Activated naive CD4-positive, alpha-beta T cell treated with anti-CD3 and anti-CD28 coated beads, Interleukin-2, amount 50 U/mL, for 24 hours (primary cell): Measurements from ENCODE around the gene XCR1.
"Not testable (repeated sequence)": the region's sequence is repeated elsewhere in the genome, so short reads cannot be mapped to it uniquely, and the experiment has no call there.

Experiments used
- H3K27ac Mint-ChIP-seq: one replicate; pipeline ENCODE4 v1.8.0; 2021; ENCODE audit warnings: mild to moderate bottlenecking, mixed read lengths
- H3K27me3 Mint-ChIP-seq: one replicate; pipeline ENCODE4 v1.8.0; 2021; ENCODE audit warnings: mixed read lengths
- H3K36me3 Mint-ChIP-seq: one replicate; pipeline ENCODE4 v1.8.0; 2021; ENCODE audit warnings: mixed read lengths
- H3K4me1 Mint-ChIP-seq: one replicate; pipeline ENCODE4 v1.8.0; 2021; ENCODE audit warnings: mixed read lengths
- H3K4me3 Mint-ChIP-seq: one replicate; pipeline ENCODE4 v1.8.0; 2021; ENCODE audit warnings: mild to moderate bottlenecking, mixed read lengths
- H3K9me3 Mint-ChIP-seq: one replicate; pipeline ENCODE4 v1.8.0; 2021; ENCODE audit warnings: mixed read lengths

The XCR1 gene

DNA sequence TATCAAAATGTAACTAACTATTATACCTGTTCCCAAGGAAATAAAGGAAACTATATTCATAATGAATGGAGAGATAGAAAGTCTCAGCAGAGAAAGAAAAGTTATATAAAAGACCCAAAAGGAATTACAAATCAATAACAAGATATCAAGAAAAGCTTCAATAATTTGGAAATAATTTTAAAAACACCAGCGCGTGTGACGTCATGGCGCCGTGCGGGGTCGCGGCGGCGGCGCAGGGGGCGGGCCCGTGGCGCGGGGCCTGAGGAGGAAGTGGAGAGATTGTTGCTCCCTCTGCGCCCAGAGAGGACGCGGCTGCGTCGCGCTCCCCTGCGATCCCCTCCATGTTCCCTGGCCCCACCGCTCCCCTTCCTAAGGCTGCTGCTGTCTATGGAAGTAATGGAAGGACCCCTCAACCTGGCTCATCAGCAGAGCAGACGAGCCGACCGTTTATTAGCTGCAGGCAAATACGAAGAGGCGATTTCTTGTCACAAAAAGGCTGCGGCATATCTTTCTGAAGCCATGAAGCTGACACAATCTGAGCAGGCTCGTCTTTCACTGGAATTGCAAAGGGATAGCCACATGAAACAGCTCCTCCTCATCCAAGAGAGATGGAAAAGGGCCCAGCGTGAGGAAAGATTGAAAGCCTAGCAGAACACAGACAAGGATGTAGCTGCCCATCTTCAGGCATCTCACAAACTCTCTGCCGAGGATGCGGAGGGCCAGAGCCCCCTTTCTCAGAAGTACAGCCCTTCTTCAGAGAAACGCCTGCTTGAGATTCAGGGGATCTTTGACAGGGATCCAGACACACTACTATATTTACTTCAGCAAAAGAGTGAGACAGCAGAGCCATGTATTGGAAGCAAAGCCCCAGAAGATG, 4.1 kb downstream of the XCR1 start:
- Mint-ChIP-seq H3K4me3 (no peak overlapping the region), H3K27ac (no peak overlapping the region)

DNA sequence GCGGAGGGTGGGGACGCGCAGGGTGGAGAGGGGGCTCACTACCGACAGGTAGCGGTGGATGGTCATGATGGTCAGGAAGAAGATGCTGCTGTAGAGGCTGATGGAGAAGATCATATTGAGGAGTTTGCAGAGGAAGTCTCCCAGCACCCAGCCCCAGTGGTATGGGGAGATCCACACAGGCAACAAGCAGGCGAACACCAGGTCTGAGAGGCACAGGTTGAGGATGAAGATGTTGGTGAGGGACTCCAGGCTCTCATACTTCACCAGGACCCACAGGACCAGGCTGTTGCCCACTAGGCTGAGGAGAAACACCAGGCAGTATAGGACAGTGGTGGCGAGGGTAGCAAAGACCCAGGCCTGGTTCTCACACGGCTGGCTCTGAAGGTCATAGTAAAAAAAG, 5.8 kb downstream of the XCR1 start:
- Mint-ChIP-seq H3K4me3 (no peak overlapping the region), H3K36me3 (peaks cover 1% of the 10 kb centered on the region), H3K27me3 (no peaks in the 10 kb centered on the region), H3K27ac (no peak overlapping the region), H3K4me1 (no peaks in the 10 kb centered on the region), H3K9me3 (no peaks in the 10 kb centered on the region)

More for the DNA sequence above, 4.1 kb downstream of the XCR1 start:
- no peaks in the 10 kb centered on the region for H3K27me3 Mint-ChIP-seq
- no peaks in the 10 kb centered on the region for H3K4me1 Mint-ChIP-seq
- H3K9me3 Mint-ChIP-seq = no peaks in the 10 kb centered on the region
- peaks cover 1% of the 10 kb centered on the region for H3K36me3 Mint-ChIP-seq

DNA sequence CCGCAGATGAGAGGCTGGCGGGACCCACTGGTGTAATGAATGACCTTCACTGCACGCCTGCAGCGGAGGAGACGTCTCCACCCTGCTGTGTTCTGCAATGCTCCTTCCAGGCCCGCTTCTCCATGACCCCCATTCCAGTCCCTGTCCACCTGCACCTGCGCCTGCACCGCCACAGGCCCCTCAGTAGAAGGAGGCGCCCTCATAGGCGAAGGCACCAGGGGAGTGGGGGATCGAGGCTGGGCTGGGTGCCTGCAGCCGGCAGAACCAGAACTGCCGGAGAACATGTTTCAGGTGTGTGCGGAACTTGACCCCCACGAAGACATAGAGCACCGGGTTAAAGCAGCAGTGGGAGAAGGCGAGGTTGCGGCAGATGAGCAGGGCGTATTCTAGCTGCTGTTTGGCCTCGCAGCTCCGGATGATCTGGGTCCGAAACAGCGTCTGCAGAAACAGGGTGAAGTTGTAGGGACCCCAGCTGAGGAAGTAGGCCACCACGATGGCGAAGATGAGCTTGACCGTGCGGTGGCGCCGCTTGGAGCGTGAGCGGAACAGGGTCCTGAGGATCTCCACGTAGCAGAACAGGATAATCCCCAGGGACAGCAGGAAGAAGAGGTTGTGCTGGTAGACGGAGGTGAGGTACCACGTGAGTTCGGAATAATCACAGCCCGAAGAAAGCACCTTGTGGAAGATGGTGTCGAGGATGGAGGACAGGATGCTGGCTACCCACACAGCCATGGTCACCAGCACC, 6.3 kb downstream of the XCR1 start:
- Mint-ChIP-seq H3K27me3 (no peaks in the 10 kb centered on the region), H3K27ac (no peak overlapping the region), H3K4me1 (no peaks in the 10 kb centered on the region), H3K36me3 (peaks cover 1% of the 10 kb centered on the region), H3K9me3 (no peaks in the 10 kb centered on the region), H3K4me3 (no peak overlapping the region)

DNA sequence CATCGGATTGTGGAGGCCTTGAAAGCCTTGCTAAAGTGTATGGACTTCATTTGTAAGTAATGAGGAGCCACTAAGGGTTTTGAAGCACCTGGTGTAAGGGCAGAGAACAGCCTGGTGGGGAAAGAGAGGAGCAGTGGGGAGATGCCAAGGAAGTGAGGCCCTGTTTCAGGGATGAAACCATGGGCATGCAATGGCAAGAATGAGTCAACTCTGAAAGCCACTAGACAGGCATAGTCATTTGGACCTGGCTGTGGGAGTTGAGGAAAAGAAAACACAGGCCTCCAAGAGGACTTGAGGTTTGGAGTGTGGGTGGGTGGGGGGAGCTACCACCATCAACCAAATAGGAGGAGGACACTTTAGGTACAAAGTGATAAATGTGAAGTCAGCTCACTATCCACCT, 7.6 kb downstream of the XCR1 start:
- Mint-ChIP-seq H3K4me3 (no peak overlapping the region), H3K36me3 (peaks cover 1% of the 10 kb centered on the region), H3K9me3 (no peaks in the 10 kb centered on the region), H3K4me1 (no peaks in the 10 kb centered on the region), H3K27me3 (no peaks in the 10 kb centered on the region), H3K27ac (no peak overlapping the region)

DNA sequence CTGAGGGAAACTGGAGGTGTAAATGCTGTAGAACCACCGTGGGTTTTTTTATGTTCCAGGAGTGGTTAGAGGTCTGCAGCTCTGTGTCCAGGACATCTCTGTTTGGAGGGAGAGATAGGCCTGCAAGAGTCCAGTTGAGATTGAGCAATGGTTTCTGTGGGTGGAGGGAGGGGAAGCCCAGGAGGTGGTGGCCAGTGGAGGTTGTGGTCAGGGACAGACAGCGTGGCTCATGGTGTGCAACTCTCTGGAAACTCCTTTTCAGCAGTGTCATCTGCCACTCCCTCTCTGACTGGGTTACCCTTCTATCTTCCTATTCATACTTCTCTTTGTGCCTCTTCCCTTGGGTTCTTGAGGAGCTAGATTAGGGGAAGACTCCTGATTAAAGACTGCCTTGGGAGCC, 9.6 kb downstream of the XCR1 start:
- Mint-ChIP-seq H3K9me3 (no peaks in the 10 kb centered on the region), H3K27ac (no peak overlapping the region), H3K36me3 (peaks cover 1% of the 10 kb centered on the region), H3K27me3 (no peaks in the 10 kb centered on the region), H3K4me1 (no peaks in the 10 kb centered on the region), H3K4me3 (no peak overlapping the region)

DNA sequence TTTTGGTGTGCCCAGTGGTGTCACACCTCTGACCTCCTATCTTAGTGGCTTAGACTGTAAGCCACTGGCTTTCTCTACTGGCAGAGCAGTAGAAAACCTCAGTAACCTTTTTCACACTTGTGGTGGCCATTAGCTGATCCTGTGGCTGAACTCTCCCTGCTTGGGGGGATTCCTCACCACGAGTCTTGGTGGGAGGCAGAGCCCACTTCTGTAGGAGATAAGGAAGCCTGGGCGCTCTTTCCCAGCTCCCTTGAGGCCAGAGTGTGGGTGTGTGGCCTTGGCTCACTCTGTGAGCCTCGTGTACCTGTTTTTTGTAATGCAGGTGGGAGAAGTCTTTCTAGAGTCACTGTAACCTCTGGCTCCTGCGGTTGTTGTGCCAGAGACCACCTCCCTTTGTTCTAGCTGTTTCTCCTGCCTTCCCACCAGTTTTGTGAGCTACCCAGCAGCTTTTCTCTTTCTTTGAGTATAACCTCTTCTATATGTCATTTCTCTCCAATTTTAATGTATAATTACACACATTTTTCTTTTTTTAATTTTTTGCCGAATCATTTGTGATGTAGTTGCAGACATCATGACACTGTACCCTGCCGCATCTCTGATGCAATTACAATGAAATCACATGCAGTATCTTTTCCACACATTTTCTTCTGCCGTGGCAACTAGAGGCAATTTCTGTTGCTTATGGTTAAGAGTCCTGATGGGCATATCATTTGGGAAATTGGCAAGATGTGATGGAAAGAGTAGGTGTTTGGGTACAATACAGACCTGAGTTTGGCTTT, 13.8 kb downstream of the XCR1 start:
- H3K27me3 Mint-ChIP-seq = peaks cover 3% of the 10 kb centered on the region
- H3K36me3 Mint-ChIP-seq = no peaks in the 10 kb centered on the region
- no peaks in the 10 kb centered on the region for H3K9me3 Mint-ChIP-seq
- H3K4me3 Mint-ChIP-seq = no peak overlapping the region
- peaks cover 4% of the 10 kb centered on the region for H3K4me1 Mint-ChIP-seq
- peak overlapping the region; percentile 66 for H3K27ac Mint-ChIP-seq

DNA sequence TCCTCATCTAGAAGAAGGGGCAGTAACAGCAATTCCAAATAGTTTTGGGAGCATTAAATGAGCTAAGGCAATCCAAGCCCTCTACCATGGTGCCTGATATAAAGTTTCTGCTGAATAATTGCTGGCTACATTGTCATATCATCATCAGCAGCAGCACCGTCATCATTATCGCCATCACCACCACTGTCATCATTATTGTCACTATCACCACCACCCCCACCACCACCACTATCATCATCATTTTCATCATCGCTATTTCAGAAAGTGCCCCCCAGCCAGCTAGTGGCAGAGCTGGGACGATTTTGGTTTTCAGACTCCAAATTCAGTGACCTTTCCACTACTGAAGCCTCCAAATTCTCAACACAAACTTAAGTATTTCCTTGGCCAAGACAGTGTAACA, 15.0 kb downstream of the XCR1 start:
- Mint-ChIP-seq H3K4me3 (no peak overlapping the region), H3K4me1 (peaks cover 4% of the 10 kb centered on the region), H3K36me3 (no peaks in the 10 kb centered on the region), H3K27ac (no peak overlapping the region), H3K9me3 (no peaks in the 10 kb centered on the region), H3K27me3 (peaks cover 3% of the 10 kb centered on the region)

DNA sequence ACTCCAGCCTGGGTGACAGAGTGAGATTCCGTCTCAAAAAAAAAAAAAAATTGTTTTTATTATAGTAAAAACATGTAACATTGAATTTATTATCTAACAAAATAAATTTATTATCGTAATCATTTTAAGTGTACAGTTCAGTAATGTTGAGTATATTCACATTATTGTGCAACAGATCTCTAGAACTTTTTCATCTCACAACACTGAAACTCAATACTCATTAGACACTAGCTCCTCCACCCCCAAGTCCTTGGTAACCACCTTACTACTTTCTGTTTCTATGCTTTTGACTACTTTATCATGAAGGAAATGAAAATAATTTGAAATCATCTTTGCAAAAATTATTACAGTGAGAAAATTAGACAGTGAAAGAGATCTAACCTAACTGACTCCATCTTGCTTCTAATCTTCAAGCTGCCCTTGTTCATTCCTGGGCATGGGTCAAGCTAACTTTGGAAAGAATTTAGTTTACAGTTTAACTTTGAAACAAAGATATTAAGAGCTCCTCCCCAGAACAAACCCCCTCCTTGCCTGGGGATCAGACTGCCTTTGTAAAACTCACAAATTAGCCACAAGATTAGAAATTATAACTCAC, 16.7 kb downstream of the XCR1 start:
- Mint-ChIP-seq H3K27me3 (peaks cover 3% of the 10 kb centered on the region), H3K36me3 (no peaks in the 10 kb centered on the region), H3K4me1 (peaks cover 4% of the 10 kb centered on the region), H3K4me3 (no peak overlapping the region), H3K9me3 (no peaks in the 10 kb centered on the region), H3K27ac (no peak overlapping the region)

DNA sequence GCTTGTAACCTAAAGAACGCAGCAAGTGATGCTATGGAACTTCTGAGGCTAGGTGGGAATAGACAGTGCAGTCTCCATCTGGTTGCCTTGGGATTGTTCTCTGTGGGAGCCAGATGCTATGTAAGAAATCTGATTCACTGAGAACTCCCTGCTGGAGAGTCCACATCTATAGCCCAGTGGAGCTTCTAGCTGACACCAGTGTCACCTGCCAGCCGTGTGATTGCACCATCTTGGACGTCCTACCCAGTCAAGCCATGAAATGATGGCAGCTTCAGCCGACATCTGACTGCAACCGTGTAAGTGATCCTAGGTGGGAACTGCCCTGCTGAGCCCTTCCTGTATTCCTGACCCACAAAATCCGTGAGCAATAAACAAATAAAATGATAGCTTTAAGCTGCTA, 19.2 kb downstream of the XCR1 start:
- H3K27me3 Mint-ChIP-seq = peaks cover 3% of the 10 kb centered on the region
- peaks cover 4% of the 10 kb centered on the region for H3K4me1 Mint-ChIP-seq
- no peaks in the 10 kb centered on the region for H3K9me3 Mint-ChIP-seq
- H3K36me3 Mint-ChIP-seq = no peaks in the 10 kb centered on the region
- H3K27ac Mint-ChIP-seq = no peak overlapping the region
- H3K4me3 Mint-ChIP-seq = no peak overlapping the region

DNA sequence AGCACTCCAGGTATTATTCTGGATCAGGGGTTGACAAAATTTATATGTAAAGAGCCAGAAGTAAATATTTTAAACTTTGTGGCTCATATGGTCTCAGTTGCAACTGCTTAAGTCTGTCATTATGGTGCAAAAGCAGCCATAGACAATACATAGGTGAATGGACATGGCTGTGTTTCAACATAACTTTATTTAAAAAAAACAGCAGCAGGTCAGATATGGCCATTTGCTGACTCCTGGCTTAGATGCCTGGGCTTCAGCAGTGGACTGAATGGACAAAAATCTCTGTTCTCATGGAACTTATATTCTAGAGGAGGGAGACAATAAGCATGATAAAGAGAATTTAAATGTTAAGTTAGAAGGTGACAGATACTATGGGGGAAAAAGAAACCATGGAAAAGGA, 20.0 kb downstream of the XCR1 start:
- Mint-ChIP-seq H3K27ac (no peak overlapping the region), H3K4me3 (no peak overlapping the region), H3K9me3 (no peaks in the 10 kb centered on the region), H3K36me3 (no peaks in the 10 kb centered on the region), H3K27me3 (peaks cover 1% of the 10 kb centered on the region), H3K4me1 (peaks cover 4% of the 10 kb centered on the region)

DNA sequence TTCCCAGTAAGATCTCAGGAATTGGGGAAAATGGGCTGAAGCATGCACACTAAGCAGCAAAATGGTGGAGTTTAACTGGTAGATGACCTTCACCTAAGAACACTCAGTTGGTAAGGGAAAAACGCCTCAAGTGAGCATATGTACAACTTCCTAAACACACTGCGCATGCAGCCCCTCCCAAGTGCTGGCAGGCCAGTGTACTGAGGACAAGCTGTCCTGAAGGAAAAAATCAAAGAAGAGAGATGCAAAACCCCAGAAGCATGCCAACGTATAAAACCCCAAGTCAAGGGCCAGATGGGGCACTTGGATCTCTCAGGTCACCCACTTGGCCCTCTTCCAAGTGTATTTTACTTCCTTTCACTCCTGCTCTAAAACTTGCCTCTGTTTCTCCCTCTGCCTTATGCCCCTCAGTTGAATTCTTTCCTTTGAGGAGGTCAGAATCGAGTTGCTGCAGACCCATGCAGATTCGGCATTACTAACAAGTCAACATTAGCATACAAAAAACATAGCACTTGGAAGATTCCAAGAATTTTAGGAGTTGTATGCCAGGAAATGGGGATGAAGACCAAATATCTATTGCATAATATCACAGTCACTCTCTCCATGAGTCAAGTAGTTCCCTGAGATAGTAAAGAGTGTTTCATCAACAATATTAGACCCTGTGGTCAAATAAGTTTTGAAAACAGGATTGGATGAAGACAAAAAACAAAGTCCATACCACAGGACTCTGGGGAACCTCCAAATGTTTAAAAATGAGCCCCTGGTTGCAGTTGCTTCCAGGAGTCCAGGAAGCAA, 20.8 kb downstream of the XCR1 start:
- no peak overlapping the region for H3K4me3 Mint-ChIP-seq
- no peaks in the 10 kb centered on the region for H3K36me3 Mint-ChIP-seq

DNA sequence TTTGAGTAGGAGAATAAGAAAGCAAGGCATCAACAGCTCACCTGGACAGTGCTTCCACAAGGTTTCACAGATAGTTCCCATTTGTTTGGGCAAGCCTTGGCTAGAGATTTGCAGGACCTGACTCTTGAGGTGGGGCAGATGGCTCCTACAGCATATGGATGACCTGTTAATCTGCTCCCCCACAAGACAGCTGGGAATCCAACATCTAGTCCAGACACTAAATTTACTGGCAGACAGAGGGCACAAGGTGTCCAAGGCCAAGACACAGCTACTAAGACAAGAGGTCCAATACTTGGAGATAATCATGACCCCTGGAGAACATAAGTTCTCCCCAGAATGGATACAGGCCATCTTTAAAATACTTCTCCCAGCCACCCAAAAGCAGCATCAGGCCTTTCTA, 23.6 kb downstream of the XCR1 start:
- H3K27ac Mint-ChIP-seq, H3K36me3 Mint-ChIP-seq, H3K9me3 Mint-ChIP-seq, H3K27me3 Mint-ChIP-seq, H3K4me1 Mint-ChIP-seq, H3K4me3 Mint-ChIP-seq: not testable (repeated sequence)

More for the DNA sequence above, 20.8 kb downstream of the XCR1 start:
- H3K27me3 Mint-ChIP-seq = no peaks in the 10 kb centered on the region
- H3K9me3 Mint-ChIP-seq = no peaks in the 10 kb centered on the region
- H3K27ac Mint-ChIP-seq = no peak overlapping the region
- H3K4me1 Mint-ChIP-seq = peaks cover 4% of the 10 kb centered on the region

DNA sequence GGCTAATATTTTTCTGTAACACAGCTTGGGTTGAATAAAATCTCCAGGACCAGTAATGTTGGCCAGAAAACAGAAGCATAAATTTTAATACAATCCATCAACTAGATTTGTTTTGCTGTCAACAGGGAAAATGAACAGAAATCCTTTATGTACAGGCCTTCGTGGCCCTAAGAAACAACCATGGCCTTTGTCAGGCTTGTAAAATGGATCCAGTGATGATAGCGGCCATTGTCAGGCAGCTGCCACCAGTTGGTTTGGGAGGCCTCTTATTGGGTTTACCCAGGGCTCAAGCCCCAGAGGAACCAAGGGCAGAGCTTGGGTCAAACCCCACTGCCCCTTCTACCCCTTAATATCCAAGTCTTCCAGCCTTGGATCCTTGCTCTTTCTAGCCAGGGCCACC, 26.1 kb downstream of the XCR1 start:
- peaks cover 5% of the 10 kb centered on the region for H3K4me1 Mint-ChIP-seq
- peaks cover 1% of the 10 kb centered on the region for H3K27me3 Mint-ChIP-seq
- H3K9me3 Mint-ChIP-seq = no peaks in the 10 kb centered on the region
- H3K36me3 Mint-ChIP-seq = no peaks in the 10 kb centered on the region
- H3K27ac Mint-ChIP-seq = no peak overlapping the region
- no peak overlapping the region for H3K4me3 Mint-ChIP-seq

DNA sequence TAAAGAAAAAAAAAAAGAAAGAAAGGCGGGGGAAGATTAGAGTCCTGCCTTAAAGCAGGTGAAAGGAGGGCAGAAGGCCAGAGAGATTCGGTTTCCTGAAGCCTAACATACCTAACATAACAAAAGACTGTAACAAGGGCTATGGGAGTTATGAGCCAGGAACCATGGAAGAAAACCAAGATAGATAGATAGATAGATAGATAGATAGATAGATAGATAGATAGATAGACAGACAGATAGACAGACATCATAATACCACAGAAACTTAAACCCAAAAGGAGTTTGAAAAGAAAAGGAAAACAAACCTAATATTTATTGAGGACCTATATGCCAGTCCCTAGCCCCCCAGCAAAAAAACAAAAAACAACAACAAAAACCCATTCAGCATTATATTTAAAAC, 29.3 kb downstream of the XCR1 start:
- no peak overlapping the region for H3K4me3 Mint-ChIP-seq
- H3K4me1 Mint-ChIP-seq = peaks cover 20% of the 10 kb centered on the region
- H3K27me3 Mint-ChIP-seq = peaks cover 1% of the 10 kb centered on the region
- no peaks in the 10 kb centered on the region for H3K9me3 Mint-ChIP-seq
- H3K27ac Mint-ChIP-seq = no peak overlapping the region
- peaks cover under 1% of the 10 kb centered on the region for H3K36me3 Mint-ChIP-seq

DNA sequence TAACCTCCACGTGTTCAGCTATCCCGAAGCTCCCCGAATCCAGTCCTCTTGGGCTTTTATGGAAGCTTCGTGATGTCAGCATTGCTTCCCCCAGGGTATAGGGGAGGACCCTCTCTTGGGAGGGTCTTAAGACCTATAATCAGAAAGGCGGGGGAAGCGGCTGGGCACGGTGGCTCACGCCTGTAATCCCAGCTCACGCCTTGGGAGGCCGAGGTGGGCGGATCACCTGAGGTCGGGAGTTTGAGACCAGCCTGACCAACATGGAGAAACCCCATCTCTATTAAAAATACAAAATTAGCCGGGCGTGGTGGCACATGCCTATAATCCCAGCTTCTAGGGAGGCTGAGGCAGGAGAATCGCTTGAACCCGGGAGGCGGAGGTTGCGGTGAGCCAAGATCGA, 29.8 kb downstream of the XCR1 start:
- not testable (repeated sequence) for H3K27ac Mint-ChIP-seq, H3K4me3 Mint-ChIP-seq, H3K36me3 Mint-ChIP-seq, H3K9me3 Mint-ChIP-seq, H3K27me3 Mint-ChIP-seq
- H3K4me1 Mint-ChIP-seq = peaks cover 24% of the 10 kb centered on the region
